ENCODE results near the gene TRIM29. TPM values are rescaled to one million over a fixed set of nuclear protein-coding genes. Genes with fewer than 3 reads are reported as not detected.

The TRIM29 gene
- total RNA-seq, 1 experiment from 2014 or later, result 38.5 TPM

- no peaks in the 10 kb centered on the region for H3K79me2 ChIP-seq (ENCODE audit: low read length)
- no peak for DNase-seq
- H3K27me3 ChIP-seq (ENCODE audit: low read length), result peaks cover 25% of the 10 kb centered on the region; the same call in 1 of the 2 replicates
- no TSS peak for BruUV-seq (replicated peaks)
- no peak for ATAC-seq
- no peak overlapping the region for H3K4me3 ChIP-seq (ENCODE audit: low read length)
- TF ChIP-seq EZH2phosphoT487 (IDR thresholded peaks at IDR 0.05; ENCODE audit: borderline replicate concordance, low read length) (no peak), CTCF (conservative IDR thresholded peaks at IDR 0.05; ENCODE audit: low read depth, low read length) (peak; percentile 34; the same call in 1 of the 2 replicates)
- H3K9ac ChIP-seq (ENCODE audit: low read length), result no peak overlapping the region
- no peak overlapping the region for H3K4me2 ChIP-seq (ENCODE audit: low read length)
- ChIA-PET CTCF (no interaction called here), POLR2A (ENCODE audit: unreplicated experiment) (no interaction called here)
- H3K27ac ChIP-seq (ENCODE audit: low read length), result no peak overlapping the region
- intact Hi-C loops (cut with micrococcal nuclease), result no loop called here
- no peaks in the 10 kb centered on the region for H3F3A ChIP-seq (ENCODE audit: low read length, unreplicated experiment)
- no peak overlapping the region for H2AFZ ChIP-seq (ENCODE audit: low read length)
- H3K9me2 ChIP-seq (replicated peaks; ENCODE audit: low read length), result no peaks in the 10 kb centered on the region
- no peaks in the 10 kb centered on the region for H3K4me1 ChIP-seq (ENCODE audit: insufficient read depth, low read length)
- H4K20me1 ChIP-seq (ENCODE audit: low read length), result no peaks in the 10 kb centered on the region
- H3K36me3 ChIP-seq (ENCODE audit: low read depth, low read length), result no peaks in the 10 kb centered on the region; the same call in 1 of the 2 replicates
- peaks cover 21% of the 10 kb centered on the region; the same call in 1 of the 2 replicates for H3K9me3 ChIP-seq (ENCODE audit: low read length)
These were observed 57.9 kb downstream of the TRIM29 start for GRCh38 chr11:120079750-120080610.

- Histone ChIP-seq H3F3A (ENCODE audit: low read length, unreplicated experiment) (no peaks in the 10 kb centered on the region), H3K36me3 (ENCODE audit: low read depth, low read length) (no peaks in the 10 kb centered on the region; the same call in 1 of the 2 replicates), H2AFZ (ENCODE audit: low read length) (no peak overlapping the region), H3K9me3 (ENCODE audit: low read length) (peaks cover 21% of the 10 kb centered on the region; the same call in 1 of the 2 replicates), H3K27me3 (ENCODE audit: low read length) (peaks cover 35% of the 10 kb centered on the region), H3K9ac (ENCODE audit: low read length) (no peak overlapping the region), H3K4me1 (ENCODE audit: insufficient read depth, low read length) (no peaks in the 10 kb centered on the region), H3K27ac (ENCODE audit: low read length) (no peak overlapping the region), H4K20me1 (ENCODE audit: low read length) (no peaks in the 10 kb centered on the region), H3K9me2 (replicated peaks; ENCODE audit: low read length) (no peaks in the 10 kb centered on the region), H3K79me2 (ENCODE audit: low read length) (no peaks in the 10 kb centered on the region), H3K4me3 (ENCODE audit: low read length) (no peak overlapping the region), H3K4me2 (ENCODE audit: low read length) (no peak overlapping the region)
- ChIA-PET CTCF (no interaction called here), POLR2A (ENCODE audit: unreplicated experiment) (no interaction called here)
- TF ChIP-seq EZH2phosphoT487 (IDR thresholded peaks at IDR 0.05; ENCODE audit: borderline replicate concordance, low read length), result no peak
- no peak for TF ChIP-seq EZH2 (IDR thresholded peaks at IDR 0.05; ENCODE audit: low read length, unreplicated experiment)
- TF ChIP-seq CTCF (conservative IDR thresholded peaks at IDR 0.05; ENCODE audit: low read depth, low read length), result no peak
- ATAC-seq, result no peak
- no TSS peak for BruUV-seq (replicated peaks)
- DNase-seq, result no peak
- intact Hi-C loops (cut with micrococcal nuclease), result no loop called here
These were observed 59.5 kb downstream of the TRIM29 start for GRCh38 chr11:120078397-120078796.

- ChIA-PET CTCF (no interaction called here), POLR2A (ENCODE audit: unreplicated experiment) (no interaction called here)
- H3K4me3 ChIP-seq (ENCODE audit: low read length), result no peak overlapping the region
- no peaks in the 10 kb centered on the region for H3K4me1 ChIP-seq (ENCODE audit: insufficient read depth, low read length)
- intact Hi-C loops (cut with micrococcal nuclease), result no loop called here
- no peaks in the 10 kb centered on the region for H3F3A ChIP-seq (ENCODE audit: low read length, unreplicated experiment)
- DNase-seq, result no peak
- no peaks in the 10 kb centered on the region for H3K36me3 ChIP-seq (ENCODE audit: low read depth, low read length)
- no peaks in the 10 kb centered on the region for H3K9me2 ChIP-seq (replicated peaks; ENCODE audit: low read length)
- no peak overlapping the region for H3K9ac ChIP-seq (ENCODE audit: low read length)
- H4K20me1 ChIP-seq (ENCODE audit: low read length), result no peaks in the 10 kb centered on the region
- H2AFZ ChIP-seq (ENCODE audit: low read length), result no peak overlapping the region
- peaks cover 61% of the 10 kb centered on the region for H3K27me3 ChIP-seq (ENCODE audit: low read length)
- no peaks in the 10 kb centered on the region for H3K79me2 ChIP-seq (ENCODE audit: low read length)
- no peak for TF ChIP-seq CTCF (conservative IDR thresholded peaks at IDR 0.05; ENCODE audit: low read depth, low read length)
- no peak for TF ChIP-seq EZH2 (IDR thresholded peaks at IDR 0.05; ENCODE audit: low read length, unreplicated experiment)
- no peak for TF ChIP-seq EZH2phosphoT487 (IDR thresholded peaks at IDR 0.05; ENCODE audit: borderline replicate concordance, low read length)
- 0 out of 2 replicates have a peak, but pooled peaks cover under 1% of the 10 kb centered on the region for H3K9me3 ChIP-seq (ENCODE audit: low read length)
- no TSS peak for BruUV-seq (replicated peaks)
- H3K4me2 ChIP-seq (ENCODE audit: low read length), result no peak overlapping the region
- H3K27ac ChIP-seq (ENCODE audit: low read length), result no peak overlapping the region
- no peak for ATAC-seq
These were observed 63.8 kb downstream of the TRIM29 start for GRCh38 chr11:120074076-120074475.

Measured in PC-3 (cell line).